ENCODE data around the gene KIF5C.

KIF5C gene

GRCh38 chr2:148913492-148913891 is 38.5 kb downstream of the KIF5C start:
- no peaks in the 10 kb centered on the region for H3F3A ChIP-seq (ENCODE audit: low read depth)
- H4K20me1 ChIP-seq (ENCODE audit: insufficient read depth, low read length, poor library complexity, severe bottlenecking) = no peaks in the 10 kb centered on the region
- no peak overlapping the region for H3K4me3 ChIP-seq (ENCODE audit: low read length, poor library complexity, severe bottlenecking)
- no peaks in the 10 kb centered on the region for H3K79me2 ChIP-seq (ENCODE audit: insufficient read depth, low read length)
- H3K4me2 ChIP-seq (ENCODE audit: low read depth, low read length, poor library complexity, severe bottlenecking) = no peak overlapping the region
- no peaks in the 10 kb centered on the region for H3K27me3 ChIP-seq (ENCODE audit: insufficient read depth, low read length, poor library complexity, severe bottlenecking)
- H3K4me1 ChIP-seq (ENCODE audit: insufficient read depth, low read length, poor library complexity, severe bottlenecking) = no peaks in the 10 kb centered on the region
- no peaks in the 10 kb centered on the region for H3K9me2 ChIP-seq (replicated peaks; ENCODE audit: low read depth, low read length)
- no peak for TF ChIP-seq EZH2phosphoT487 (IDR thresholded peaks at IDR 0.05; ENCODE audit: borderline replicate concordance)
- no peak for TF ChIP-seq CTCF (conservative IDR thresholded peaks at IDR 0.05; ENCODE audit: low read length)
- no peaks in the 10 kb centered on the region for H3K36me3 ChIP-seq (ENCODE audit: insufficient read depth, low read length)
- no peaks in the 10 kb centered on the region for H3K9me3 ChIP-seq (ENCODE audit: insufficient read depth, low read depth, low read length)
- H2AFZ ChIP-seq (ENCODE audit: low read length) = no peak overlapping the region
- no peak overlapping the region for H3K9ac ChIP-seq (ENCODE audit: low read depth, low read length, poor library complexity, severe bottlenecking)

- Histone ChIP-seq H3K4me2 (ENCODE audit: low read depth, low read length, poor library complexity, severe bottlenecking) (no peak overlapping the region), H3K4me3 (ENCODE audit: low read length, poor library complexity, severe bottlenecking) (no peak overlapping the region), H3K9ac (ENCODE audit: low read depth, low read length, poor library complexity, severe bottlenecking) (no peak overlapping the region), H2AFZ (ENCODE audit: low read length) (no peak overlapping the region), H4K20me1 (ENCODE audit: insufficient read depth, low read length, poor library complexity, severe bottlenecking) (no peaks in the 10 kb centered on the region), H3K79me2 (ENCODE audit: insufficient read depth, low read length) (no peaks in the 10 kb centered on the region), H3F3A (ENCODE audit: low read depth) (no peaks in the 10 kb centered on the region), H3K4me1 (ENCODE audit: insufficient read depth, low read length, poor library complexity, severe bottlenecking) (no peaks in the 10 kb centered on the region), H3K27me3 (ENCODE audit: insufficient read depth, low read length, poor library complexity, severe bottlenecking) (no peaks in the 10 kb centered on the region), H3K9me2 (replicated peaks; ENCODE audit: low read depth, low read length) (no peaks in the 10 kb centered on the region), H3K36me3 (ENCODE audit: insufficient read depth, low read length) (no peaks in the 10 kb centered on the region), H3K9me3 (ENCODE audit: insufficient read depth, low read depth, low read length) (no peaks in the 10 kb centered on the region)
- TF ChIP-seq CTCF (conservative IDR thresholded peaks at IDR 0.05; ENCODE audit: low read length) (no peak), EZH2phosphoT487 (IDR thresholded peaks at IDR 0.05; ENCODE audit: borderline replicate concordance) (no peak)
Observed at GRCh38 chr2:148914463-148914862, 39.4 kb downstream of the KIF5C start.

- Histone ChIP-seq H3F3A (ENCODE audit: low read depth) (no peaks in the 10 kb centered on the region), H3K4me1 (ENCODE audit: insufficient read depth, low read length, poor library complexity, severe bottlenecking) (no peaks in the 10 kb centered on the region), H3K9ac (ENCODE audit: low read depth, low read length, poor library complexity, severe bottlenecking) (no peak overlapping the region), H3K9me3 (ENCODE audit: insufficient read depth, low read depth, low read length) (no peaks in the 10 kb centered on the region), H3K9me2 (replicated peaks; ENCODE audit: low read depth, low read length) (no peaks in the 10 kb centered on the region), H3K4me2 (ENCODE audit: low read depth, low read length, poor library complexity, severe bottlenecking) (no peak overlapping the region), H4K20me1 (ENCODE audit: insufficient read depth, low read length, poor library complexity, severe bottlenecking) (no peaks in the 10 kb centered on the region), H3K4me3 (ENCODE audit: low read length, poor library complexity, severe bottlenecking) (no peak overlapping the region), H3K79me2 (ENCODE audit: insufficient read depth, low read length) (no peaks in the 10 kb centered on the region), H2AFZ (ENCODE audit: low read length) (no peak overlapping the region), H3K36me3 (ENCODE audit: insufficient read depth, low read length) (no peaks in the 10 kb centered on the region), H3K27me3 (ENCODE audit: insufficient read depth, low read length, poor library complexity, severe bottlenecking) (no peaks in the 10 kb centered on the region)
- TF ChIP-seq CTCF (conservative IDR thresholded peaks at IDR 0.05; ENCODE audit: low read length) = no peak
- TF ChIP-seq EZH2phosphoT487 (IDR thresholded peaks at IDR 0.05; ENCODE audit: borderline replicate concordance) = no peak
Observed at GRCh38 chr2:148917431-148917830, 42.4 kb downstream of the KIF5C start.
